Activated gamma-delta T cell treated with anti-CD3 and anti-CD28 coated beads, Interleukin-2, amount 50 U/mL, for 16 hours (primary cell): ENCODE measurements around the gene MAB21L2.

Experiments
- DNase-seq: peaks from one replicate; pipeline ENCODE4 v3.0.0-alpha.2; 2020; ENCODE audit warnings: low read depth

MAB21L2 gene

DNA sequence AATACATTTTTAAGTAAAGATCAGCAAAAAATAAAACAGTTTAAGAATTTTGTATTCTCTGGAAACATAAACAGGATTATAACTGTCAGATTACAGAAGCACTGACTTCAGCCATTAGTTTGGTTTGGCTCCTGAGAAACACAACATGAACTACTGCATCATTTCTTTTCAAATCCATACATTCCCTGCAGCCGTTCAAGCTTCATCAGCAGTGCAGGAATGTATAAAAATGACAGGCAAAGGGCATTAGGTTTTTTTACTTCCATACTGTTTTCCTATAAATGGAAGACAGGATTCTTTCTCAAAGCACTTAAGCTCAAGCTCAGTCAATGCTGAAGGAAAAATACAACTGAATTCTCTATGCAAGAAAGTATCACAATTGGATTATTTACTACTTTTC, 4.2 kb upstream of the MAB21L2 start:
- DNase-seq = no peak

DNA sequence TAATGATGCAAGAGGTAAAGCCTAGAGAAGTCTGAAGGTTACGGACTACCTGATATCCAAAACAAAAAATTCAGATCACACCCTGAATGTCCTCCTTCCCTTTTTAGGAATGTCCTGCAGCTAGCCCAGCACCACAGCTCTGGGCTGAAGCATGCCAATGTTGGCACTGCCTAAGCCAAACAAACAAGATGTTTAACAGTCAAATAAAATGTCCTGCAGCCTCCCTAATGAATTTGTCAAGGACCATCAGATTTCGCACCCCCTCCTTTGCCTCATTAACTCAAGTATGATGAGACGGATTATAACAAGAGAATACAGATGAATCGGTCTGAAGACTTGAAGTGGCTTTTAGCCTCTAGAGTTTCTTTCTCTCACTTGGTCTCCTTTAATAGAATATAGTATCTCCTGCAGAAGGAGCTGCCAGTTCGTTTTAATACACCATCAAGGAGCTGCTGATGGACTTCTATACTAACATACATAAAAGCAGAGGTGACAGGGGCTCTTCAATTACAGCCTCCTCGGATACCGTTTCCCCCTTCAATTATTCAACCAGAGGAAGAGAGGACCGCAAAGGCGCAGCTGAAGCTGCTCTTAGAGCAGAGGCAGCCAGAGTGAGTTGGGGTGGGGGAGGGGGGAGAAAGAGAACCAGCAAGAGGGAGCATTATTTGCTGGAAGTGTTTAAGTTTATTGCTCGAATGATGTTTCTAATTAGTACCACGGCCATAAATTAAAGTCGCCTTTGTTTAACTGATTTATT, 3.0 kb upstream of the MAB21L2 start:
- DNase-seq = no peak

DNA sequence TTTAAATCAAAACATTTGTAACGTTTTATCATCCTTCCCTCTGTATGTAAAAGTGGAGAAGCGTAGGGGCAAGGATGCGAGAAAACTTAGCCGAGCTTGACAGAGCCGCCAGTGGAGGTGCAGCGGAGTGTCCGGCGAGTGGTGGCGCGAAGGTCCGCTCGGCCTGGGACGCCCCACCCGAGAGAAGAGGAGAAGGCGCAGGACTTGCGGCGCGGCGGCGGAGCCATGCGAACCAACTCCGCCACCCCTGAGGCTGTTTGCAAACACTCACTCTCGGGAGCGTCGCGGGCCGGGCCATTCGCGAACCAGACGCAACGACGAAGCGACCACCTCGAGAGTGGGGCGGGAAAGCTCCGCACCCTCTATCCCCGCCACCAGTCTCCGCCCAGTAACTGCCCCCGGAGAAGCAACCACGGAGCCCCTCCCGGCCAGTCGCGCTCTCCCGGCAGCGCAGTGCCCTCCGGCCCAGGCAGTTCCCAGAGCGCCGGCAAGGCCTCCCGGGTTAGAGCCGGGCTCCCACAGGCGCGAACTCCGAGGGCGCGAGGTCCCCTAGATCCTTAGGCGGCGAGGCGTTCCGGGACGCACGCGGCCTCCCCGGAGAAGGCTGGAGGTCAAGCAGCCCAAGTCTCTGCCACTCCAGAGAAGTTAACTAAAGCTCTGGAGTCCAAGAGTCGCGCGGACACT, 2.3 kb upstream of the MAB21L2 start:
- no peak for DNase-seq

DNA sequence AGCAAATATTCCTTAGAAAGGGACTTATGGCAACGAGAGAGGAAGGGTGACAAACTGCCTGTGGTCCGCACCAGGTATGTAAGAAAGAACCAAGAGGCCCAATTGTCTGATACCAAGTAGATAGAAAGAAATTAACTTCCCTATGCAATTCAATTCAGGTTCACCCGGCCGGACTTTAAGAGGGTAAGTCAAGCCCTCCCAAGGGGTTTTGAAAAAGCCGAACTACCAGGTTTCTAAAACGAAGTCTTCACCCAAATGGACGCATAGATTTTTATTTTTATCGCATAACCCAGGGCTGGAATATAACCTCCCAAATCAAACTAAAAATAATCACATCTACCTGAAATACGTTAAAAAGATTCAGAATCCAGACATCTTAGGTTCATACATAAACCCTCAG, 1.6 kb upstream of the MAB21L2 start:
- no peak for DNase-seq

DNA sequence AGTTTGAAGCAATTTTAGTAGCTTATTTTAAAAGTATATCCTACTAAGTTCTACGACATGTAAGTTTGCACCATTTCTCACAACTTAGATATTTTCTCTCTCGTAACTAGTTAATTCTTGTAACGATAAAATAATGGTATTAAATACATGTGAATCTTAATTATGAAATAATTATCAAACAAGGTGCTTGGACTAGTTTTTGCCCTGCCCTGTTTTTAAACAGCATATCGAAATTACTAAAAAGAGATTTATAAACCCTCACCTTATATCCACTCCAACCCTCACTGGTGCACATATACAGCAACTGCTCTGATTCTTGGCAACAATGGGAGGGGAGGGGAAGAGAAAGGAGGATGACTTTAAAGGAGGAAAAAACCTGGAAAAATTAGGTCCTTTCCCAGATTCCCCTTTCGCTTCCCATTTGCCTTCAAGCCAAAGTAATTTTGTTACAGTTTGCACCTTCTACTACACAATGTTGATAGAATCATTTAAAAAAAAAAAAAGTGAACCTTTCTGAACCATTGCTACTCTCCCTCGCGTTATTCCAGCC, 820 bp upstream of the MAB21L2 start:
- DNase-seq = no peak

DNA sequence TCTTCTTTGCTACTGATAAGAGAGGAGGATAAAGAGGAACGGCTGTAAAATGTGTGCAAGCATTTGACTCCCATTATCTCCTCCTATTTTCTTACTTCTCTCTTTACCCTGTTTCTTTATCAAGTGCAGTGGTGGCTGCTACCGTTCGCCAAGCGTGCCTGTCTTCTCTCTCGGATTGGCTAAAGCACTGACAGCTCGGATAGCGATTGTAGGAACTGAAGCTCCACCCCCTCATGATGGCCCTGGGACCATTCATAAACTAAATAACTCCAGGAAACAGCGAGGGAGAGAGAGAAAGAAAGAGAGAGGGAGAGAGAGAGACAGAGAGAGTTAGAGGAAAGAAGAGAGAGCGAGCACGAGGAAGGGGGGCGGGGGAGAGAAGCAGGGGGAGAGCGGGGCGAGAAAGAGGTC, 305 bp upstream of the MAB21L2 start:
- DNase-seq = no peak

DNA sequence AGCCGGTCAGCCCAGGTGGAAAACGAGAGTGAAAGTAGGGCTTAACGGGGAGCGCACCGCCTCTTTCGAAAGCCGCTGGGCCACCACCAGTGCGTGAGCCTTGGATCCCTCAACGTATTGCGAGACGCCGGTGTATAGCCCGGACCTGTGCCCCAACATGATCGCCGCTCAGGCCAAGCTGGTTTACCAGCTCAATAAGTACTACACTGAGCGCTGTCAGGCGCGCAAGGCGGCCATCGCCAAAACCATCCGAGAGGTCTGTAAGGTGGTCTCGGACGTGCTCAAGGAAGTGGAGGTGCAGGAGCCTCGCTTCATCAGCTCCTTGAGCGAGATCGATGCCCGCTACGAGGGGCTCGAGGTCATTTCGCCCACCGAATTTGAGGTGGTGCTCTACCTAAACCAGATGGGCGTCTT, 929 bp downstream of the MAB21L2 start:
- no peak for DNase-seq

DNA sequence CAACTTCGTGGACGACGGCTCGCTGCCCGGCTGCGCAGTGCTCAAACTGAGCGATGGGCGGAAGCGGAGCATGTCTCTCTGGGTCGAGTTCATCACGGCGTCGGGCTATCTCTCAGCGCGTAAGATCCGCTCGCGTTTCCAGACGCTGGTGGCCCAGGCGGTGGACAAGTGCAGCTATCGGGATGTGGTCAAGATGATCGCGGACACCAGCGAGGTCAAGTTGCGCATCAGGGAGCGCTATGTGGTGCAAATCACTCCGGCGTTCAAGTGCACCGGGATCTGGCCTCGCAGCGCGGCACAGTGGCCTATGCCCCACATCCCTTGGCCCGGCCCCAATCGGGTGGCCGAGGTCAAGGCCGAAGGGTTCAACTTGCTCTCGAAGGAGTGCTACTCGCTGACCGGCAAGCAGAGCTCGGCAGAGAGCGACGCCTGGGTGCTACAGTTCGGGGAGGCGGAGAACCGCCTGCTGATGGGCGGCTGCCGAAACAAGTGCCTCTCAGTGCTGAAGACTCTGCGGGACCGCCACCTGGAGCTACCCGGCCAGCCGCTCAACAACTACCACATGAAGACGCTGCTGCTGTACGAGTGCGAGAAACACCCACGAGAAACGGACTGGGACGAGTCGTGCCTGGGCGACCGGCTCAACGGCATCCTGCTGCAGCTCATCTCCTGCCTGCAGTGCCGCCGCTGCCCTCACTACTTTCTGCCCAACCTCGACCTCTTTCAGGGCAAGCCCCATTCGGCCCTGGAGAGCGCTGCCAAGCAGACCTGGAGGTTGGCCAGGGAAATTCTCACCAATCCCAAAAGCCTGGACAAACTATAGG, 1.5 kb downstream of the MAB21L2 start:
- DNase-seq = no peak

DNA sequence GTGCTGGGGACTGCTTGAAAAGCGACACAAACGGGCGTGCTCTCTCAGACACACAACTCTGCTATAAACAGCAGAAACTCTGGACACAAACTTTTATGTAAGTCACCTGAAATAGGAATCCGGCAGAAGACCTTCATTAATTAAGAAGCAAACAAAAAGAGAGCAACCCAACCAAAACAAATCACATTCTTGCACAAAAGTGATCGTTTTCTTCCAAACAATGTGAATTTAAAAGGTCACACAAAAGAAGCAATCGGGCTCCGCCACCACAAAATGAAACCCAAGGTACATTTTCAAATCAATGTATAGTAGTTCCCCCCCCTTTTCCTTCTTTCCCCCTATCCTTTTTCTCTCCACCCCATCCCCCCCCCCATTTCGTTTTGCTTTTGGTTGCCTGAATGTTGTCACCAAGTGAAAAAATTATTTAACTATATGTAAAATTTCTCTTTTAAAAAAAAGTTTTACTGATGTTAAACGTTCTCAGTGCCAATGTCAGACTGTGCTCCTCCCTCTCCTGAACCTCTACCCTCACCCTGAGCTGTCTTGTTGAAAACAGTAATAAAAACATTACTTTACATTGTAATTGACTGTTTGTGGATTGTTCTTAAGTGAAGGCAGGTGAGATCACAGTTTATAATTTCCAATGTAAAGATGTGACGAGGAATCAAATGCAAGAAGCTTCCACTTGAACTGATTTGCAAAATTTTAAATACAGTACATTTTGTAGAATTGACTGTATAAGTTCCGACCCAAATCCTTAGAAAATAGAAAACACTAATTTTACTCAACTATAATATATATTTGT, 2.4 kb downstream of the MAB21L2 start:
- DNase-seq = no peak

DNA sequence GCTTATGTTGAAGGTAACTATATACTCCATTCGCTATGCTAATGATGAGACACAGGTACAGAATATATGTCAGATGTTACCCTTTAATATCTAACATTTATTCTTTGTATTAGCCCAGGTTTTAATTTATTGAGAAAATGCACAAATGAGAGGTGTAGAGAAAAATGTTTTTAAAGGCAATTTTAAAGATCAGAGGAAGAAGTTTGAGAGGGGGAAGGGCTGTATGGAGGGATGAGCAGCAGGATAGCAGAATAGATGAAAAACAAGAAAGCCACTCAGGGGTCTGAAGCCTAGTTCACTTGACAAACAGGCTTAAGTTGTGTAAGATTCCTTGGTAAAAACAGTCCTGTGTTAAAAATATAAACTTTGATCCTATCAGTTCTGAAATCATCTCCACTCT, 3.7 kb downstream of the MAB21L2 start:
- no peak for DNase-seq

DNA sequence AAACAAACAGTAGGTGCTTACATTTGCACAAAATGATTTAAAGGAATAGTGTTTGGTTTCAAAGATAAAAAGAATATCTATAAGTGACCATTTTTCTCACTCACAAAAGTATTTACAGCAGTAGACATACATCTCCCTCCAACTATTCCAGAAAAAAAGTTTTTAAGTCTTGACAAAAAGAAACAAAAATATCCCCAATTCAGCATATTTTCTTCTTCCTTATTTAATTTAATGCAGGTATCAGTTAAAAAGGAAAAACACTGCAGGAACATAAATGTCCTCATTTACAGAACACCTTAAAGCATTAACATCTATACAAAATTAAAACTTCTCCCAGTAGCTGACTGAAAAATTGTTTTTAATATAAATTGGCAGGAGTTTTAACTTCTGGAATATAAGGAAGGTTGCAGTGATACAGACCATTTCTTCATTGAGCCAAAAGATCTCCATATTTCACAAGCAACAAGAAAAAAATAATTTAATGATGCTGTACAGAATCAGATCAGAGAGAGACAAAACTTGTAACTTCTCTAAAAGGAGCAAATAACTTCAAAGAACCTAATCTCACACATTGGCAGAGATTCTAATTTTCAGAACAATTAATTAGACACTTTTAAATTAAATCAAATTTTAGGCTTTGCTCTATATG, 4.3 kb downstream of the MAB21L2 start:
- DNase-seq = no peak

DNA sequence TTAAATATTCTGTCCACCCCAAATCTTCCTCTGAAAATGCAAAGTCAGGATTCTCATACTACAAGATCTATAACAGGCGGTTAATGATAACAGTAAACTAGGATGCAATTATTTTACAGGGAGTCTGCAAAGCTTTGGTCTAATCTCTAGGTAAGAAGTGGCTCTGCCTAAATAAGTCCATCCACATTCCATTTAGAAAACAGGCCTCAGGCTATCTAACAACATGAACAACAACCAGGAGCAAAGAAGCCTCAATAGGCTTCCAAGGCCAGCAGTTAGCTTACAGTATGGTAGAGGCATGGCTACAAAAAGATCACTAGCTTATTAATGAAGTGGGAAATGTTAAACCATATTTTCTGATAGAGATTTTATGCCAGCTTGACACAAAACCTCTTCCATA, 6.4 kb downstream of the MAB21L2 start:
- DNase-seq = no peak

DNA sequence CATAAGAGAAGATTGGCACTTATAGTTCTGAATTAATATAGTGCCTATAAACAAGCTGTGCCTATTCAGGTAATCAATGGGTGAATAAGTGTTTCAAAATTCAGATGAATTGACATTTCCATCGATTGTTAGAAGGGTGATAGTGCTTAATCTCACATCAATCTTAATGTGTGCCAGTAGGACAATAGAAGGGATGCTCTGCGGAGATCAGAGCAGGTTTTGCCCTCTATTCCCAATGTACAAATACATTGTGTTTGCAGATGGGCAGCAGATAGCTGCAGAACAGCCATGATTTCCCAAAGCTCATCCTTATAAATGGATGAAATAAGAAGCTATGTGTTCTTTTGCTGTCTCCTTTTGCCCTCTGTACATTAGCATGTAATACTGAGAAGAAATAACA, 7.2 kb downstream of the MAB21L2 start:
- no peak for DNase-seq

DNA sequence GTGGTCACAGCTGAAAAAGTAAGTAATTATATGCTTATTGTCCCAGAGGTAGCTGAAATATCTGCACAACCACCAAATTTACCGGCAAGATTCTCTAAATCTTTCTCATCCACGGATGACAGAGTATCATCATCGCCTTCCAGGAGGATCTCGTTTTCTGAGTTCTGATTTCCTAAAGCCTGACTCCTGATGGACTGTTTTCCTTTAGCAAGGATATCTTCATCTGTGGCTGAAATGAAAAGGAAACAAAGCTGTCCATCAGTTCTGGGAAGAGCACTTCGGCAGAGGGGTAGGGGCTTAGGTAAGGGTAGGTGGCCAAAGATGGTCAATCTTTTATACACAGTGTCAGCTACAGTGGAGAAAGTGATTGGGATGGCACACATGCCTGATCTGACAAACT, 8.7 kb downstream of the MAB21L2 start:
- DNase-seq = no peak

DNA sequence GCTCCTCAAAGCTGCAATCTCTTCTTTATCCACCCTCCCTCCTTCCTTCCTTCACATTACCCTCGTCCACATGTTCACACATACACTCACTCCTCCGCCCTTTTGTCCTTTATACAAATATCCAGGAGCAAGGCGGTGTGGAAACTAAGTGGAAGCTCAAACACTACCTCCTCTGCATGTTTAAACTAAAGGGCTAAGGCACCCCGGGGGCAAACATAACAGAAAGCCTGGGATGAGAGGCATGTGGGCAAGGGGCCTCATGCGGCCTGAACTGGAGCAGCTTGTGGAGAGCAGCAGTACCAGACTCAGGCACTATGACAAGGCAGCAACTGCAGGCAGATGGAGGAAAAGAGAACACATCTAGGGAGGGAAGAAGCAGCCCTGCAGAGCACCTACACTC, 9.5 kb downstream of the MAB21L2 start:
- DNase-seq = no peak

DNA sequence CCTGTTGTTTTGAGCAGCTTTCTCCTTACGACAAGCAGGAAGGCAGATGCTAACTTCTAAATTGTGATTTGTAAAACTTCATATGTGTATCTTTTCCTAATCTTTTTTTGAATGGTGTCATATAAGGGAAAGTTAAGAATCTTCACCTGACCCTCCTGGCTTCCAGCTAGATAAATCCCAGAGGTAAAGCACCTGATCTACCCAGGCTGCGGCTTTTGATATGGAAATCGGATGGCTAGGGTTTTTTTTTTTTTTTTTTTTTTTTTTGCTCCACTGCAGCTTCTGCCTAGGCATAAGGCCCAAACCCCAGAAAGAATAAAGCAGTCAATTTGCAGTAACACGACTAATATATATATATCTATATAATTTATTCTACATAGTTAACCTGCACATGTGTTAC, 10.0 kb downstream of the MAB21L2 start:
- no peak for DNase-seq

DNA sequence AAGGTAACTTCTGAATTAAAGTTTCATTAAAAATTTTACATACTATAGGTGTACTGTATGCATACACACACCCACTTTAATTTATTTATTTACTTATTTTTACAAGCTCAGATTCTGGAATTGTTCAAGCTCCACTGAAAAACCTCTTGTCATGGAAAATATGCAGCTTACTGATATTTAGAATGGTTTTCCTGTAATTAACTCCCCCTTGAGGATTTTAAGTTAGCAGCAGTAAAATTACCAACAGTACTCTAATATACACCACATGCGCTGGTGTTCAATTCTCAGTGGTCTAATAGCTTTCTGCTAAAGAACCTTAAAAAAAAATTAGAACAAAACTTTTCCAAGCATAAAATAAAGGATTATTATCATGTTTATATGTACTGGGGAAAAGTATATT, 12.0 kb downstream of the MAB21L2 start:
- no peak for DNase-seq

DNA sequence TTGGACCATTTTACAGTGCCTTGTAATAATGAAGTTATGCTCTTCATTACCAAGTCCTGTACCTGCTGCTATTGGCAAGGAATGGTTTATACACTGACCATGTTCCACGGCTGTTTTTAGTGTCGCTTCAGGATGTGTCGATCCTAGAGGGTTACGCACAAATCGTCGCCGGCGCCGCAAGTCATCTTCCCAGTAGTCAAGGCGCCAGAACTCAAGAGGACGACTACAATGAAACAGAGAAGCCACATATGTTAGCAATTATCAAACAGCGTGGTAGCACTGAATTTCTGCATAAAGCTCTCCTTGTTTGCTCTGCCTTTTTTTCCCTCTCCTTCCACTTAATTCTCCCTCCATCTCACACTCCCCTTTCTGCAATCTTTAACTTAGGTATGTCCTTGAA, 17.0 kb downstream of the MAB21L2 start:
- DNase-seq = no peak

DNA sequence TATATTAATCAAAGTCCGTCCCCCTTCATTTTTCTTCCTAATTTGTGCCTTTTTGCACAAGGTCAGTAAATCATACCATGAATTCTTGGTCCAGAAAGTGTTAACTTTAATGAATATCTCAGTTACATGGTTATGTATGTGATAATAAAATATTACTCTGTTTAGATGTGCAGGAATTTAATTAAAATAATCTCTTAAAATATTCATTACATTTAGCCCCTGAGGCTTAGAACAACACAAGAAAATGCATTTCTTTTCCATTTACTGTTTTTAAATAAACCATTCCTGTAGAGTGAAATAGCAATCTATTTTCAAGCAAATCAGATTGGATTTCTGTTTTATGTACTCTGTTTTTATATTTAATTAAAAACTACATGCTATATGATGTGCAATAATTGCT, 17.6 kb downstream of the MAB21L2 start:
- DNase-seq = no peak

DNA sequence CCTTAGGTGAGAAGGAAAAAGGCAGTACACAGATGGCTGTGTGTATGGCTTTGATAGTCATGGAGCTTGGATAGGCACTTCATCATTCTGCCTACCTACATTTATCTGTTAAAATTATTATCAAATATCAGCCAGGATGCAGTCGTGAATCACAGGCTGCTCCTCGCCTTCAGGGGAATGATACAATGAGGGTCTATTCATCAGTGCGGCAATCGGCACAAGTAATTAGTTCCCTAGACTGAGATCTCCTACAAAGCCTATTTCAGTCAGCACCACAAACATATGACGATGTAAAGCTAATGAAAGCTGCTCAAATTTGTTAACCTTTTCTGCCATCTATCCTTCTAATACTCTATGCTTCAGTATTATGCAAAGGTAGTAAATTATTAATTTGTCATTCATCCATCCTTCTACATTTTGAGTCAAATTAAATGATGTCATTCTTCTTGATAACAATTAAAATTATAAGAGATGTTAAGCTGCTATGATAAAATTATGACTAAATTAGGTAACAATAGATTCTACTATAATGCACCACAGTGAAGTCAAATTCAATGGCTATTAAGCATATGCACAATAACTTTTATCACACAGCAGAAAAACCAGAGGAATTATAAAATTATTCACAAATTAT, 19.0 kb downstream of the MAB21L2 start:
- no peak for DNase-seq

DNA sequence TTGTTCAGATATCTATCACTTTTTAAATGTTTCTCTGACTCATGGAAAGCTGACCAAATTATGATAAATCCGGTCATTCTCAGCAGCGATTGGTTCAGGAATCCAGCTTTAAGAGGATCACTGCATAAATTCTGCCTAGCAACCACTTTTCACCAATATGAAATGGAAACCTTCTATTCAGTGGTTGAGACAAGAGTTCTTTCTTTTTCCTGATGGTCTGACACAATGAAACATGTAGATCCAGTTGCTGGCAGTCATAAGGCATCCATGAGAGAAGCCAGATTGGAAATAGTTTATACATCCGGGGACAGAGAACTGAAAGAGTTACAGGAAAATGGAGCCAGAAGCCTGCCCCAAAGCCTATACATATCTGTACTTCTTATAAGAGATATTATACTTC, 27.2 kb downstream of the MAB21L2 start:
- DNase-seq = no peak
